Transverse colon (tissue), 4 donors: Measurements from ENCODE around the gene CPT1A. TPM values are rescaled to one million over a fixed set of nuclear protein-coding genes. Genes with fewer than 3 reads are reported as not detected.

Experiments
- DNase-seq: peaks from one replicate; pipeline ENCODE4 v3.0.0-alpha.2; 2019
- H3K27ac ChIP-seq, 4 donors: fragments of 200-600 bp; sonication (generic); 2 replicates each; pipeline ENCODE4 v1.5.1; 2016 to 2018; ENCODE audit warnings: inconsistent platforms in 4 of 4
- H3K27me3 ChIP-seq: fragments of 200-600 bp; sonication (generic); 2 replicates; pipeline ENCODE4 v1.5.1; 2017; ENCODE audit warnings: inconsistent platforms
- H3K36me3 ChIP-seq, 4 donors: fragments of 200-600 bp; sonication (generic); 2 replicates each; pipeline ENCODE4 v1.5.1; 2017 to 2019; ENCODE audit warnings: inconsistent platforms in 4 of 4
- H3K4me1 ChIP-seq, 4 donors: fragments of 200-600 bp; sonication (generic); 2 replicates each; pipeline ENCODE4 v1.5.1; 2017 to 2020; ENCODE audit warnings: inconsistent platforms in 4 of 4
- H3K4me3 ChIP-seq, 4 donors: fragments of 200-600 bp; sonication (generic); 1 replicate in 1 of 4; 2 replicates in 3 of 4; pipeline versions ENCODE4 v1.5.1 to v1.6.1; 2017 to 2019; ENCODE audit warnings: inconsistent platforms in 4 of 4
- H3K9me3 ChIP-seq, 2 donors: fragments of 200-600 bp; sonication (generic); 2 replicates each; pipeline ENCODE4 v1.5.1; 2017 to 2019; ENCODE audit warnings: inconsistent platforms in 2 of 2
- EP300 ChIP-seq: sonication (generic); formaldehyde crosslinking; IDR thresholded peaks from one replicate; pipeline ENCODE4 v1.6.1; 2017; ENCODE audit warnings: antibody characterized with exemption, low read depth
- POLR2A ChIP-seq: fragments of 450-650 bp; IDR thresholded peaks from one replicate; pipeline ENCODE4 v1.6.1; 2016; ENCODE audit warnings: antibody characterized with exemption, mild to moderate bottlenecking, moderate library complexity
- POLR2AphosphoS5 ChIP-seq, 3 donors: sonication (generic); formaldehyde crosslinking; IDR thresholded peaks; one replicate each; pipeline ENCODE4 v1.6.1; 2016; ENCODE audit warnings: antibody characterized with exemption in 3 of 3
- WGBS, 2 donors: methylation state at CpG; one replicate each; pipeline ENCODE4 v1.1.5; 2018; ENCODE audit warnings: low coverage in 1 of 2; 5-methylcytosine and 5-hydroxymethylcytosine counted together
- in situ Hi-C, 4 donors: fragments of 200-750 bp; cut with MboI; loops; one replicate each; pipeline versions ENCODE4 v1.15.0 to v1.15.1; 2017; ENCODE audit warnings: low sequenced_read_pairs in 3 of 4, low pct_ligation_motif_present in 1 of 4, low pct_unique_long_range_greater_than_20kb in 1 of 4
- intact Hi-C: fragments of 100-400 bp; cut with DNase I; formaldehyde crosslinking; loops from one replicate; pipeline ENCODE4 v1.15.1; 2023; ENCODE audit warnings: low total_unique reads
- total RNA-seq, 4 donors: library from RNA; depleted of rRNA; stranded (reverse); fragments of >200 nt; gene quantifications; one replicate each; pipeline ENCODE4 v1.1.0, GENCODE V29; 2016
- TF ChIP-seq, protein P1 (sequence below), 5 experiments: fragments of 200-600 bp in 3 of 5; fragments of 450-650 bp in 2 of 5; sonication (generic) in 3 of 5; IDR thresholded peaks; 1 replicate in 2 of 5; 2 replicates in 3 of 5; pipeline ENCODE4 v1.5.1; 2016 to 2017; ENCODE audit warnings: antibody characterized with exemption in 5 of 5, inconsistent platforms in 3 of 5, mild to moderate bottlenecking in 2 of 5, moderate library complexity in 1 of 5

Gene CPT1A
- total RNA-seq, 4 donors from 2014 or later = 98.9 to 263 (median 177) TPM

DNA sequence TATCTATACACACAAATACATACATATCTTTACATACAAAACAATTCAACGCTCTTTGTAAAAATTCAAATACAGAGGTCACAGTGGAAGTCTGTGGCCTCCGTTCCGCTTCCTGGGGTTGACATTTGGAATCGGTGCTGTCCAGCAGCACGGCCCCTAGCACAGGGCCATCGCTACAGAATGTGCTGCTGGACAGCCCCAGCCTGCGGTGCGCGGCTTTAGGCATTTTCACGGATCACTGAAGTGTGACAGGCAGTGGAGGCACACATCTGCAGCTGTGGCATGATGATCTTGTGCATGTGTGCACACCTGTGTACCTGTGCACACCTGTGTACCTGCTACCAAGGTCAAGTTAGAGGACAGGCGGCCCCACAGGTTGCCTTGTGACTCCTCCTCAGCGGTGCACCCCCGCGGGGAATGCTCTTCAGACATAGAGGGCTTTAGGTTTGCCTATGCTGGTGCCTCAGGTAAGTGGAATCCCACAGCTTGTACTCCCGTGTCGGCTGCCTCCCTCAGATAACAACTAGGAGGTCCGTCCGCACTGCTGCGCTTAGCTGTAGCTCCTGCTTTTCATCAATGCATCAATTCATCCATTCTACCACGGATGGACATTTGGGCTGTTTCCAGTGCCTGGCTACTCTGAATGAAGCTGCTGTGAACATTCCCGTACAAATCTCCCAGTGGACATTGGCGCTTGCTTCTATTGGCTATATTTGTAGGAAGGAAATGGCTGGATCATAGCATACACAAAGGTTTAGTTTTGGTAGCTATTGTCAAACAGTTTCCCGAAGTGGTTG, 127.5 kb downstream of the CPT1A start:
- H3K27ac ChIP-seq = no peak overlapping the region
- TF ChIP-seq POLR2AphosphoS5 (IDR thresholded peaks at IDR 0.05) (no peak), POLR2A (no peak), EP300 (no peak)
- TF ChIP-seq, protein P1, sequence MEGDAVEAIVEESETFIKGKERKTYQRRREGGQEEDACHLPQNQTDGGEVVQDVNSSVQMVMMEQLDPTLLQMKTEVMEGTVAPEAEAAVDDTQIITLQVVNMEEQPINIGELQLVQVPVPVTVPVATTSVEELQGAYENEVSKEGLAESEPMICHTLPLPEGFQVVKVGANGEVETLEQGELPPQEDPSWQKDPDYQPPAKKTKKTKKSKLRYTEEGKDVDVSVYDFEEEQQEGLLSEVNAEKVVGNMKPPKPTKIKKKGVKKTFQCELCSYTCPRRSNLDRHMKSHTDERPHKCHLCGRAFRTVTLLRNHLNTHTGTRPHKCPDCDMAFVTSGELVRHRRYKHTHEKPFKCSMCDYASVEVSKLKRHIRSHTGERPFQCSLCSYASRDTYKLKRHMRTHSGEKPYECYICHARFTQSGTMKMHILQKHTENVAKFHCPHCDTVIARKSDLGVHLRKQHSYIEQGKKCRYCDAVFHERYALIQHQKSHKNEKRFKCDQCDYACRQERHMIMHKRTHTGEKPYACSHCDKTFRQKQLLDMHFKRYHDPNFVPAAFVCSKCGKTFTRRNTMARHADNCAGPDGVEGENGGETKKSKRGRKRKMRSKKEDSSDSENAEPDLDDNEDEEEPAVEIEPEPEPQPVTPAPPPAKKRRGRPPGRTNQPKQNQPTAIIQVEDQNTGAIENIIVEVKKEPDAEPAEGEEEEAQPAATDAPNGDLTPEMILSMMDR (IDR thresholded peaks at IDR 0.05) = no peak
- H3K4me1 ChIP-seq = no peaks in the 10 kb centered on the region
- no peak overlapping the region for H3K4me3 ChIP-seq
- no peaks in the 10 kb centered on the region for H3K27me3 ChIP-seq
- no peaks in the 10 kb centered on the region for H3K9me3 ChIP-seq
- WGBS, 2 donors = 85 to 95% methylated on average over 3 to 23 of the region's 23 CpGs
- no peaks in the 10 kb centered on the region for H3K36me3 ChIP-seq
- intact Hi-C loops (no loop called here), in situ Hi-C loops (no loop called here)
- DNase-seq = no peak

DNA sequence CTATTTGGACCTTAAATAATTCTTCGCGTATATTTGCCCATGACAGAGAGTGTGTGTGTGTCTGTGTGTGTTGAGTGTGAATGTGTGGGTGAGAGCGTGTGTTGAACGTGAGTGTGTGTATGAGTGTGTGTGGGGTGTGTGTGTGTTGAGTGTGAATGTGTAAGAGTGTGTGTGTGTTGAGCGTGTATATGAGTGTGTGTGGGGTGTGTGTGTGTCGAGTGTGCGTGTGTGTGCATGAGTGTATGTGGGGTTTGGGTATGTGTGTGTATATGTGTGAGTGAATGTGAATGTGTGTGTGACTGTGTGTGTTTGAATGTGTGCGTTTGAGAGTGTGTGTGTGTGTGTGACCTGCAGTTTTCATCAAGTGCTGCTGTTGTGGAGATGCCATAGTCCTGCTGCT, 130.6 kb downstream of the CPT1A start:
- no peak for DNase-seq
- WGBS, 2 donors = 84 to 94% methylated on average over 8 of the region's 8 CpGs
- no peaks in the 10 kb centered on the region for H3K4me1 ChIP-seq
- no peak overlapping the region for H3K4me3 ChIP-seq
- no peaks in the 10 kb centered on the region for H3K9me3 ChIP-seq
- TF ChIP-seq EP300 = no peak
- H3K27me3 ChIP-seq = no peaks in the 10 kb centered on the region
- in situ Hi-C loops = no loop called here
- intact Hi-C loops = no loop called here
- H3K27ac ChIP-seq = no peak overlapping the region
- H3K36me3 ChIP-seq = no peaks in the 10 kb centered on the region

DNA sequence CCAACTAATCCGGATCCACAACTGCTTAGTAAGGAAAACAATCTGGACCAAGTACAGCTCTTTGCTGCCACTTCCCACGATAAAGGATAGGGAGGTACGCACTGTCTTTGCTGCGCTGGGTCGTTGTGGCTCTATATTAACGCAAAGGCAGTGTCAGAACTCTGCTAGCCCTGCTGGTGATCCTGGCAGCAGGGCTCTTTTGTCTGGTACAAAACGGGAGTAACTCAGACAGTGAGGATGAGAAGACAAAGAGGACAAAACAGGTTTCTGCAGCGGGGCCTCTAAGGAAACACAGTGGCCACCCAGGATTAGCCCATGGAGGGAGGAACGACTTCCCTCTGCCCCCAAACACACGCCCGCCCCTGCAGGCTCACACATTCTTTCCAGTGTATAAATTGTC, 131.3 kb downstream of the CPT1A start:
- H3K36me3 ChIP-seq = no peaks in the 10 kb centered on the region
- WGBS, 2 donors = 84 to 86% methylated on average over 10 to 11 of the region's 11 CpGs
- intact Hi-C loops (no loop called here), in situ Hi-C loops (no loop called here)
- no peak for TF ChIP-seq EP300
- TF ChIP-seq POLR2A = no peak
- TF ChIP-seq POLR2AphosphoS5 (IDR thresholded peaks at IDR 0.05) = no peak
- TF ChIP-seq, protein P1 (IDR thresholded peaks at IDR 0.05) = no peak
- H3K27ac ChIP-seq = no peak overlapping the region
- H3K9me3 ChIP-seq = no peaks in the 10 kb centered on the region
- no peak for DNase-seq
- no peaks in the 10 kb centered on the region for H3K4me1 ChIP-seq
- H3K4me3 ChIP-seq = no peak overlapping the region
- H3K27me3 ChIP-seq = no peaks in the 10 kb centered on the region

DNA sequence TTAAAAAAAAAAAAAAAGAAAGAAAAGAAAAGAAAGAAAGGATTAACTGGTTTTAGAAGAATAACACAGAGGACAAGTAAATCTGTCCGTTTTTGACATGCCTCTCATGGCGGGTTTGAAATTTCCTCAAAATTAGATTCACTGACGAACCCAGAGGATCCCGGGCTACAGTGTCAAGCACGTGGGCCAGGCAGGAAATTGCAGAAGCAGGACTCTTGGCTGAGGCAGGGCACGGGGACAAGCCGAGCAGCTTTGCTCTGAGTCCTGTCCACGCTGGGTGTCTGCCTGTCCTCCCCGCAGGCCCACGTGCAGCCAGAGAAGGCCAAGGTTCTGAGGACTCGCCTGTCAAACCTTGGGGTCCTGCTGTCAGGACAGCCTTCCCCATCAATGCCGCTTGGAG, 132.7 kb downstream of the CPT1A start:
- Histone ChIP-seq H3K9me3 (no peaks in the 10 kb centered on the region), H3K4me1 (no peaks in the 10 kb centered on the region), H3K4me3 (no peak overlapping the region), H3K27me3 (no peaks in the 10 kb centered on the region), H3K27ac (no peak overlapping the region), H3K36me3 (no peaks in the 10 kb centered on the region)
- WGBS, 2 donors = 80 to 96% methylated on average over 7 to 12 of the region's 12 CpGs
- intact Hi-C loops (no loop called here), in situ Hi-C loops (no loop called here)
- no peak for DNase-seq
- TF ChIP-seq POLR2A (no peak), EP300 (no peak), POLR2AphosphoS5 (IDR thresholded peaks at IDR 0.05) (no peak)
- TF ChIP-seq, protein P1 (IDR thresholded peaks at IDR 0.05) = no peak

DNA sequence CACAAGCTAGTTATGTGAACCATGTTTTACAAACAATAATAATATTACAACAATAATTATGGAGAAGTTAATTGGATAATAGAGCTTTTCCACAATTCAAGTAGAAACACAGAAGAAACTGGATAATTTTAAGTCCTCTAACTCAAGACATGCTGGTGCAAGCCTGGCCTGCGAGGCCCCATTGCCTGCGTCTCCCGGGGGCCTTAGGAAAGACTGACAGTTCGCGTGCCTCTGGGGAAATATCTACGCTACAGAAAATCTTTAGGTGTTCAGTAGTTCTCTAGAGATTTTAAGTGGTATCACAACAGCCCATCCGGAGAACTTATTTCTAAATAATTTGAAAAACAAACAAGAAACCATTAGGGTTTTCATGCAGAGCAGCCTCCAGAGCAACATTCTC, 134.2 kb downstream of the CPT1A start:
- 91% methylated on average over 7 of the region's 7 CpGs; no CpG with 5 or more reads in 1 of the 2 donors for whole genome bisulfite sequencing, 2 donors
- Histone ChIP-seq H3K9me3 (no peaks in the 10 kb centered on the region), H3K36me3 (no peaks in the 10 kb centered on the region), H3K27me3 (peaks cover 3% of the 10 kb centered on the region), H3K4me1 (no peaks in the 10 kb centered on the region), H3K4me3 (no peak overlapping the region), H3K27ac (no peak overlapping the region)
- intact Hi-C loops (no loop called here), in situ Hi-C loops (no loop called here)
- no peak for DNase-seq
- TF ChIP-seq POLR2A (no peak), EP300 (no peak), POLR2AphosphoS5 (IDR thresholded peaks at IDR 0.05) (no peak)
- TF ChIP-seq, protein P1 (IDR thresholded peaks at IDR 0.05) = no peak
